ENCODE data around the gene P4HA2. TPM values are rescaled to one million over a fixed set of nuclear protein-coding genes. Genes with fewer than 3 reads are reported as not detected.

The P4HA2 gene
- total RNA-seq, 4 donors from 2014 or later, result 22.1 to 53.5 (median 32.7) TPM

- 90 to 100% methylated on average over 3 to 9 of the region's 9 CpGs for WGBS, 2 donors (ENCODE audit: low coverage in 1 of 2)
- peak; percentile 3 for DNase-seq
- H3K4me3 ChIP-seq, result no peak overlapping the region
- intact Hi-C loops (cut with DNase I; ENCODE audit: low total_unique reads) (loop anchor here (10.0 kb wide), 1 partner anchor 64 kb away; the partner anchor contains the start of gene SLC22A4), in situ Hi-C loops (cut with MboI; ENCODE audit: low pct_ligation_motif_present in 1 of 4, low pct_unique_long_range_greater_than_20kb in 1 of 4, low sequenced_read_pairs in 3 of 4) (no loop called here)
- TF ChIP-seq, protein P1, sequence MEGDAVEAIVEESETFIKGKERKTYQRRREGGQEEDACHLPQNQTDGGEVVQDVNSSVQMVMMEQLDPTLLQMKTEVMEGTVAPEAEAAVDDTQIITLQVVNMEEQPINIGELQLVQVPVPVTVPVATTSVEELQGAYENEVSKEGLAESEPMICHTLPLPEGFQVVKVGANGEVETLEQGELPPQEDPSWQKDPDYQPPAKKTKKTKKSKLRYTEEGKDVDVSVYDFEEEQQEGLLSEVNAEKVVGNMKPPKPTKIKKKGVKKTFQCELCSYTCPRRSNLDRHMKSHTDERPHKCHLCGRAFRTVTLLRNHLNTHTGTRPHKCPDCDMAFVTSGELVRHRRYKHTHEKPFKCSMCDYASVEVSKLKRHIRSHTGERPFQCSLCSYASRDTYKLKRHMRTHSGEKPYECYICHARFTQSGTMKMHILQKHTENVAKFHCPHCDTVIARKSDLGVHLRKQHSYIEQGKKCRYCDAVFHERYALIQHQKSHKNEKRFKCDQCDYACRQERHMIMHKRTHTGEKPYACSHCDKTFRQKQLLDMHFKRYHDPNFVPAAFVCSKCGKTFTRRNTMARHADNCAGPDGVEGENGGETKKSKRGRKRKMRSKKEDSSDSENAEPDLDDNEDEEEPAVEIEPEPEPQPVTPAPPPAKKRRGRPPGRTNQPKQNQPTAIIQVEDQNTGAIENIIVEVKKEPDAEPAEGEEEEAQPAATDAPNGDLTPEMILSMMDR (IDR thresholded peaks at IDR 0.05), result no peak
- TF ChIP-seq EP300 (IDR thresholded peaks at IDR 0.05; ENCODE audit: low read depth) (no peak), POLR2A (IDR thresholded peaks at IDR 0.05) (no peak), POLR2AphosphoS5 (IDR thresholded peaks at IDR 0.05) (no peak)
- H3K9me3 ChIP-seq, result no peaks in the 10 kb centered on the region
- H3K27me3 ChIP-seq, result no peaks in the 10 kb centered on the region
- H3K36me3 ChIP-seq, result no peaks in the 10 kb centered on the region
- H3K4me1 ChIP-seq, result peaks cover 7 to 17% (median 16%) of the 10 kb centered on the region in 4 donors
- H3K27ac ChIP-seq, result no peak overlapping the region
Measured at GRCh38 chr5:132230871-132231270, 3.2 kb upstream of the P4HA2 start.

- Histone ChIP-seq H3K4me1 (peaks cover 23 to 32% (median 29%) of the 10 kb centered on the region in 4 donors), H3K9me3 (no peaks in the 10 kb centered on the region), H3K4me3 (no peak overlapping the region), H3K36me3 (no peaks in the 10 kb centered on the region), H3K27ac (no peak overlapping the region), H3K27me3 (no peaks in the 10 kb centered on the region)
- in situ Hi-C loops (cut with MboI; ENCODE audit: low pct_ligation_motif_present in 1 of 4, low pct_unique_long_range_greater_than_20kb in 1 of 4, low sequenced_read_pairs in 3 of 4), result no loop called here
- WGBS, 2 donors (ENCODE audit: low coverage in 1 of 2), result 95 to 100% methylated on average over 2 to 5 of the region's 5 CpGs
- TF ChIP-seq, protein P1 (IDR thresholded peaks at IDR 0.05), result no peak
- TF ChIP-seq EP300 (IDR thresholded peaks at IDR 0.05; ENCODE audit: low read depth) (no peak), POLR2AphosphoS5 (IDR thresholded peaks at IDR 0.05) (no peak), POLR2A (IDR thresholded peaks at IDR 0.05) (no peak)
- peak; percentile 4 for DNase-seq
- intact Hi-C loops (cut with DNase I; ENCODE audit: low total_unique reads), result no loop called here
Measured at GRCh38 chr5:132229236-132229635, 1.6 kb upstream of the P4HA2 start.

GRCh38 chr5:132228241-132229035 is 785 bp upstream of the P4HA2 start:
- intact Hi-C loops (cut with DNase I; ENCODE audit: low total_unique reads), result no loop called here
- DNase-seq, result peak; percentile 8
- in situ Hi-C loops (cut with MboI; ENCODE audit: low pct_ligation_motif_present in 1 of 4, low pct_unique_long_range_greater_than_20kb in 1 of 4, low sequenced_read_pairs in 3 of 4), result no loop called here
- Histone ChIP-seq H3K27ac (peak overlapping the region; percentile 93 to 95 (median 93)), H3K4me1 (peaks cover 26 to 40% (median 32%) of the 10 kb centered on the region in 4 donors), H3K4me3 (peak overlapping the region; percentile 64 to 95 (median 76)), H3K27me3 (no peaks in the 10 kb centered on the region), H3K9me3 (no peaks in the 10 kb centered on the region), H3K36me3 (no peaks in the 10 kb centered on the region)
- 0 to 87% methylated on average over 1 to 20 of the region's 27 CpGs for WGBS, 2 donors (ENCODE audit: low coverage in 1 of 2)
- TF ChIP-seq, protein P1 (IDR thresholded peaks at IDR 0.05), result no peak
- TF ChIP-seq POLR2A (IDR thresholded peaks at IDR 0.05) (no peak), POLR2AphosphoS5 (IDR thresholded peaks at IDR 0.05) (no peak), EP300 (IDR thresholded peaks at IDR 0.05; ENCODE audit: low read depth) (no peak)

DNA sequence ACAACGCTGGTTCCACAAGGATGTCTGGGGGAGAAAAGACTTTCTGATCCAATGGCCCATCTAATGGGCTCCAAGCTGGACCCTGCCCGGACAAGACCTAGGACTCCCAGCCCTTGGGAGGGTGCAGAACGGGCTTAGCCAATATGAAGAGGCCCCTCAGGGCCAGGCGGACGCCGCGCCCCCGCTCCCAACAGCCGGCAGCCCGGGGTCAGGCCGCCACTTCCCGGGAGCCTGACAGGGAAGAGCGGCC is 493 bp downstream of the P4HA2 start:
- intact Hi-C loops (cut with DNase I; ENCODE audit: low total_unique reads), result no loop called here
- no peak for DNase-seq
- H3K4me3 ChIP-seq, result peak overlapping the region; percentile 64 to 95 (median 76)
- H3K27me3 ChIP-seq, result no peaks in the 10 kb centered on the region
- no peaks in the 10 kb centered on the region for H3K9me3 ChIP-seq
- H3K36me3 ChIP-seq, result no peaks in the 10 kb centered on the region
- TF ChIP-seq, protein P1 (IDR thresholded peaks at IDR 0.05), result peak in 1 of 5 experiments; percentile 40
- no peak for TF ChIP-seq EP300 (IDR thresholded peaks at IDR 0.05; ENCODE audit: low read depth)
- TF ChIP-seq POLR2AphosphoS5 (IDR thresholded peaks at IDR 0.05), result no peak
- peak overlapping the region; percentile 93 to 95 (median 93) for H3K27ac ChIP-seq
- in situ Hi-C loops (cut with MboI; ENCODE audit: low pct_ligation_motif_present in 1 of 4, low pct_unique_long_range_greater_than_20kb in 1 of 4, low sequenced_read_pairs in 3 of 4), result no loop called here
- 0 to 1% methylated on average over 1 to 11 of the region's 13 CpGs for WGBS, 2 donors (ENCODE audit: low coverage in 1 of 2)
- peaks cover 26 to 53% (median 39%) of the 10 kb centered on the region in 4 donors for H3K4me1 ChIP-seq
